GM23248 (cell line): ENCODE measurements around the gene ZNF521. TPM values are rescaled to one million over a fixed set of nuclear protein-coding genes. Genes with fewer than 3 reads are reported as not detected.

Experiments
- DNase-seq: peaks from one replicate; pipeline ENCODE4 v3.0.0-alpha.2; 2015
- H2AFZ ChIP-seq: fragments of 200-600 bp; sonication (generic); 2 replicates; pipeline ENCODE4 v1.6.1; 2016; ENCODE audit warnings: antibody characterized with exemption
- H3F3A ChIP-seq: fragments of 200-600 bp; sonication (generic); 2 replicates; pipeline ENCODE4 v1.6.1; 2016; ENCODE audit warnings: mild to moderate bottlenecking, antibody characterized with exemption, mixed run types; ENCODE audit not compliant: insufficient read depth
- H3K27ac ChIP-seq: fragments of 200-600 bp; sonication (generic); 2 replicates; pipeline ENCODE4 v1.5.1; 2016; ENCODE audit warnings: mild to moderate bottlenecking
- H3K27me3 ChIP-seq: fragments of 200-600 bp; sonication (generic); replicated peaks from 2 replicates; pipeline ENCODE4 v1.6.1; 2016; ENCODE audit warnings: mild to moderate bottlenecking; ENCODE audit not compliant: insufficient read depth
- H3K36me3 ChIP-seq: fragments of 200-600 bp; sonication (generic); 2 replicates; pipeline ENCODE4 v1.6.1; 2016; ENCODE audit warnings: low read depth, mild to moderate bottlenecking
- H3K4me1 ChIP-seq: fragments of 200-600 bp; sonication (generic); 2 replicates; pipeline ENCODE4 v1.6.1; 2016; ENCODE audit warnings: mild to moderate bottlenecking; ENCODE audit not compliant: insufficient read depth
- H3K4me2 ChIP-seq: fragments of 200-600 bp; sonication (generic); one replicate; pipeline ENCODE4 v1.6.1; 2016; ENCODE audit warnings: mild to moderate bottlenecking; ENCODE audit not compliant: unreplicated experiment
- H3K4me3 ChIP-seq: fragments of 200-600 bp; sonication (generic); 2 replicates; pipeline ENCODE4 v1.5.1; 2016; ENCODE audit warnings: mild to moderate bottlenecking
- H3K79me2 ChIP-seq: fragments of 200-600 bp; sonication (generic); 2 replicates; pipeline ENCODE4 v1.6.1; 2016; ENCODE audit warnings: mild to moderate bottlenecking; ENCODE audit not compliant: insufficient read depth
- H3K9ac ChIP-seq: fragments of 200-600 bp; sonication (generic); 2 replicates; pipeline ENCODE4 v1.6.1; 2016; ENCODE audit warnings: mild to moderate bottlenecking
- H3K9me2 ChIP-seq: fragments of 200-600 bp; sonication (generic); 2 replicates; pipeline ENCODE4 v1.6.1; 2016; ENCODE audit warnings: mixed run types, mild to moderate bottlenecking, moderate library complexity; ENCODE audit not compliant: insufficient read depth
- H3K9me3 ChIP-seq: fragments of 200-600 bp; sonication (generic); one replicate; pipeline ENCODE4 v1.6.1; 2017; ENCODE audit warnings: low read depth
- H4K20me1 ChIP-seq: fragments of 200-600 bp; sonication (generic); 2 replicates; pipeline ENCODE4 v1.6.0; 2016; ENCODE audit not compliant: insufficient read depth
- EZH2 ChIP-seq: fragments of 200-600 bp; sonication (generic); IDR thresholded peaks from 2 replicates; pipeline ENCODE4 v1.6.1; 2018; ENCODE audit warnings: antibody characterized with exemption, mild to moderate bottlenecking; ENCODE audit not compliant: insufficient read depth, poor library complexity, severe bottlenecking
- EZH2phosphoT487 ChIP-seq: fragments of 200-600 bp; sonication (generic); IDR thresholded peaks from 2 replicates; pipeline ENCODE4 v1.6.1; 2018; ENCODE audit warnings: antibody characterized with exemption, moderate library complexity, mild to moderate bottlenecking, low read depth; ENCODE audit not compliant: insufficient read depth
- WGBS, 2 experiments: methylation state at CpG; one replicate each; pipeline ENCODE4 v1.1.6; 2015 to 2017; ENCODE audit warnings: low lambda C conversion rate in 2 of 2, low coverage in 1 of 2; ENCODE audit errors: missing lambda C conversion rate in 2 of 2; 5-methylcytosine and 5-hydroxymethylcytosine counted together
- in situ Hi-C: fragments of 300-500 bp; cut with MboI; formaldehyde crosslinking; loops from 2 replicates; pipeline ENCODE4 v1.15.0; 2020
- polyA plus RNA-seq: library from polyadenylated mRNA; unstranded; fragments of >200 nt; fragmentation: Nextera tagmentation; extraction: Ambion mirVana; gene quantifications from 2 replicates; pipeline ENCODE4 v1.2.1, GENCODE V29; 2016
- total RNA-seq: library from RNA; depleted of rRNA; stranded (reverse); fragments of >200 nt; shearing (Covaris generic); gene quantifications from 2 replicates; pipeline ENCODE4 v1.2.3, GENCODE V29; 2014

The ZNF521 gene
- total and polyA plus RNA-seq, 2 experiments from 2014 or later, result 7.8 to 17.9 TPM

- H3K4me1 ChIP-seq, result peaks cover 45% of the 10 kb centered on the region
- no peaks in the 10 kb centered on the region for H3K79me2 ChIP-seq
- H3K9me3 ChIP-seq, result no peaks in the 10 kb centered on the region
- peak overlapping the region; percentile 63 for H2AFZ ChIP-seq
- H3K4me3 ChIP-seq, result peak overlapping the region; percentile 65
- TF ChIP-seq EZH2, result no peak
- TF ChIP-seq EZH2phosphoT487, result no peak
- DNase-seq, result peak; percentile 95
- H3K9ac ChIP-seq, result peak overlapping the region; percentile 64
- H3K36me3 ChIP-seq, result no peaks in the 10 kb centered on the region
- in situ Hi-C loops, result no loop called here
- H3K4me2 ChIP-seq, result peak overlapping the region; percentile 95
- no peaks in the 10 kb centered on the region for H3K27me3 ChIP-seq
- no peaks in the 10 kb centered on the region for H3K9me2 ChIP-seq
- 6 to 7% methylated on average over 10 of the region's 10 CpGs for WGBS, 2 experiments
- H3K27ac ChIP-seq, result peak overlapping the region; percentile 80
- no peaks in the 10 kb centered on the region for H4K20me1 ChIP-seq
- H3F3A ChIP-seq, result peaks cover 28% of the 10 kb centered on the region
Observed at GRCh38 chr18:25230658-25231326, 121.2 kb downstream of the ZNF521 start.

DNA sequence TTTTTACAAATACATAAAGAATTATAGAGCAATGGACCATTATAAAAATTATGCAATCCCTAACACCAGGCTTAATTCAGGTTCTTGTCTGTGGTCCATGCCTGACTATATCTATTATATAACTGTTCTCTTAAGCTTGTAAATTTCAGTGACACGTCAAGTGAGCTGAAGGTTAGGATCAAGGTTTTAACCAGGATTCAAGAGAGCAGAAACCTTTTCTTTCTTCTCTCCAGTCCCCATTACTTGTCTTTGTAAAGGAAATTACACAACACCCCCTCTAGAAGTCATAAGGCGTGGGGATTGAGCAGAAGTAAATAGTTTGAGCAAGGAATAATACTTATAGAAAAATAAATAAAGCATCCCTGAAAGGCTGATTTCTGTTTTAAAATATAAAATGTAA lies 122.0 kb downstream of the ZNF521 start:
- no peak for DNase-seq
- H3K4me1 ChIP-seq, result peaks cover 45% of the 10 kb centered on the region
- in situ Hi-C loops, result no loop called here

GRCh38 chr18:25229081-25229480 lies 122.9 kb downstream of the ZNF521 start:
- Histone ChIP-seq H3K9ac (no peak overlapping the region), H3K27me3 (no peaks in the 10 kb centered on the region), H3K4me2 (no peak overlapping the region), H3K27ac (no peak overlapping the region), H3K79me2 (no peaks in the 10 kb centered on the region), H3K9me2 (no peaks in the 10 kb centered on the region), H4K20me1 (no peaks in the 10 kb centered on the region), H3K36me3 (no peaks in the 10 kb centered on the region), H3K4me3 (no peak overlapping the region), H2AFZ (no peak overlapping the region), H3F3A (peaks cover 28% of the 10 kb centered on the region), H3K4me1 (peaks cover 40% of the 10 kb centered on the region), H3K9me3 (no peaks in the 10 kb centered on the region)
- in situ Hi-C loops, result no loop called here
- DNase-seq, result peak; percentile 81
- WGBS, 2 experiments, result 7 to 15% methylated on average over 3 of the region's 3 CpGs
- TF ChIP-seq EZH2phosphoT487 (no peak), EZH2 (no peak)

More for the DNA sequence above, 122.0 kb downstream of the ZNF521 start:
- Histone ChIP-seq H4K20me1 (no peaks in the 10 kb centered on the region), H2AFZ (no peak overlapping the region), H3F3A (peaks cover 28% of the 10 kb centered on the region), H3K36me3 (no peaks in the 10 kb centered on the region), H3K4me2 (peak overlapping the region; percentile 95), H3K27ac (peak overlapping the region; percentile 80; the same call in 1 of the 2 replicates), H3K9me2 (no peaks in the 10 kb centered on the region), H3K27me3 (no peaks in the 10 kb centered on the region), H3K79me2 (no peaks in the 10 kb centered on the region), H3K9me3 (no peaks in the 10 kb centered on the region), H3K4me3 (no peak overlapping the region), H3K9ac (no peak overlapping the region)
- WGBS, 2 experiments, result 91 to 94% methylated on average over 2 of the region's 2 CpGs
- TF ChIP-seq EZH2phosphoT487 (no peak), EZH2 (no peak)

- no peak overlapping the region for H3K4me3 ChIP-seq
- no peaks in the 10 kb centered on the region for H3K9me2 ChIP-seq
- H3K4me1 ChIP-seq, result peaks cover 35% of the 10 kb centered on the region
- 33% methylated on average over 1 of the region's 1 CpG for WGBS, 2 experiments
- H3K9me3 ChIP-seq, result no peaks in the 10 kb centered on the region
- no peaks in the 10 kb centered on the region for H3K27me3 ChIP-seq
- H2AFZ ChIP-seq, result no peak overlapping the region
- H3K27ac ChIP-seq, result no peak overlapping the region
- no peak for TF ChIP-seq EZH2phosphoT487
- TF ChIP-seq EZH2, result no peak
- in situ Hi-C loops, result no loop called here
- peaks cover 28% of the 10 kb centered on the region for H3F3A ChIP-seq
- H3K9ac ChIP-seq, result no peak overlapping the region
- no peaks in the 10 kb centered on the region for H3K79me2 ChIP-seq
- DNase-seq, result no peak
- H3K36me3 ChIP-seq, result no peaks in the 10 kb centered on the region
- no peaks in the 10 kb centered on the region for H4K20me1 ChIP-seq
- H3K4me2 ChIP-seq, result no peak overlapping the region
Observed at GRCh38 chr18:25228410-25228809, 123.6 kb downstream of the ZNF521 start.

DNA sequence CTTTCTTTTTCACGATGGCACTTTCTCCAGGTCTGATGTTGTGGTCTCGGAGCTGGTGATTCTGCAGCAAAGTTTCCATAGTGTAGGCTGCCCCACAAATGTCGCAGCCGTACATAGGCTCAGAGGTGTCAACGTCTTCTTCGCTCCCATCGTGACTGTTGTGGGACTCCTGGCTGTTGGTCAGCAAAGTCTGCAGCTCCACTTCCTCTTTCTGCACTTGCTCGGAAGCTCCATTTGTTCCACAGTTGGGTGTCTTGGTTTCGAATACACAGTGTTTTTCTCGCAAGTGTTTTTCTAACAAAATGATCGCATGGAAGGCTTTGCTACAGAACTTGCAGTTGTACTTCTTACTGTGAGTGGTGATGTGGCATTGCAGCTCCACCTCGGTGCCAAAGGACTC lies 126.8 kb downstream of the ZNF521 start:
- Histone ChIP-seq H3K4me3 (no peak overlapping the region), H3K27ac (no peak overlapping the region), H3K79me2 (no peaks in the 10 kb centered on the region), H3K27me3 (no peaks in the 10 kb centered on the region), H3K4me1 (peaks cover 18% of the 10 kb centered on the region), H3K9me3 (no peaks in the 10 kb centered on the region), H3F3A (peaks cover 12% of the 10 kb centered on the region), H2AFZ (no peak overlapping the region), H3K4me2 (no peak overlapping the region), H4K20me1 (no peaks in the 10 kb centered on the region), H3K36me3 (no peaks in the 10 kb centered on the region), H3K9ac (no peak overlapping the region), H3K9me2 (no peaks in the 10 kb centered on the region)
- no peak for DNase-seq
- WGBS, 2 experiments, result 96 to 98% methylated on average over 12 of the region's 12 CpGs
- TF ChIP-seq EZH2phosphoT487 (no peak), EZH2 (no peak)
- in situ Hi-C loops, result no loop called here
